ENCODE data around the gene AFAP1L1. TPM values are rescaled to one million over a fixed set of nuclear protein-coding genes. Genes with fewer than 3 reads are reported as not detected.

Gene AFAP1L1
- polyA plus RNA-seq, 1 experiment, result 1.3 TPM

DNA sequence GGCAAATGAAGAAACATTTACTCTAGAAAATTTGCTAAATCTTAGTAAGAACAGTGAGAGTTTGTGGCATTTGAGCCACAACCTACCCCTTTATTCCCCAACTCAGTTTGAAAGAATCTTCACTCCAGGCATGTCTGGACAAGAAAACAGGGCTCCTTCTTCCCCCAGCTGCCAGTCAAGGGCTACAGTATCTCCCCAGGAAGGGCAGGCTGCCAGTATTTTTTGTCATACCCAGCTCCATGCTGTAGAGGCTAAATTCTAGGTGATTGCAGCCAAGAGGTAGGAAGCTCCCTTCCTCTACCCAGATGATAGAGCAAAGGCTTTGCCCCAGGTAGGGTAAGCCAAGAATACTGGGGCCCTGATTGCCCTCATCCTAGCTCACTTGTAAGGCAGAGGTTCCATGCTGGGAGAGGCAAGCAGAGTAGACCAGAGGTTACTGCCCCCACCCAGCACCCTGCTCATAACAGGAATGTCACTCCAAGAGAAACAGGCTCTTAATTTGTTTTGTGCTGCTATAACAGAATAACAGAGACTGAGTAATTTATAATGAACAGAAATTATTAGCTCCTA, 53.6 kb downstream of the AFAP1L1 start:
- TF ChIP-seq, protein P1, sequence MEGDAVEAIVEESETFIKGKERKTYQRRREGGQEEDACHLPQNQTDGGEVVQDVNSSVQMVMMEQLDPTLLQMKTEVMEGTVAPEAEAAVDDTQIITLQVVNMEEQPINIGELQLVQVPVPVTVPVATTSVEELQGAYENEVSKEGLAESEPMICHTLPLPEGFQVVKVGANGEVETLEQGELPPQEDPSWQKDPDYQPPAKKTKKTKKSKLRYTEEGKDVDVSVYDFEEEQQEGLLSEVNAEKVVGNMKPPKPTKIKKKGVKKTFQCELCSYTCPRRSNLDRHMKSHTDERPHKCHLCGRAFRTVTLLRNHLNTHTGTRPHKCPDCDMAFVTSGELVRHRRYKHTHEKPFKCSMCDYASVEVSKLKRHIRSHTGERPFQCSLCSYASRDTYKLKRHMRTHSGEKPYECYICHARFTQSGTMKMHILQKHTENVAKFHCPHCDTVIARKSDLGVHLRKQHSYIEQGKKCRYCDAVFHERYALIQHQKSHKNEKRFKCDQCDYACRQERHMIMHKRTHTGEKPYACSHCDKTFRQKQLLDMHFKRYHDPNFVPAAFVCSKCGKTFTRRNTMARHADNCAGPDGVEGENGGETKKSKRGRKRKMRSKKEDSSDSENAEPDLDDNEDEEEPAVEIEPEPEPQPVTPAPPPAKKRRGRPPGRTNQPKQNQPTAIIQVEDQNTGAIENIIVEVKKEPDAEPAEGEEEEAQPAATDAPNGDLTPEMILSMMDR (IDR thresholded peaks at IDR 0.05; ENCODE audit: insufficient read depth, low read depth, low read length), result no peak
- POLR2A ChIA-PET, result no interaction called here
- no peak for DNase-seq (ENCODE audit: low read depth)

DNA sequence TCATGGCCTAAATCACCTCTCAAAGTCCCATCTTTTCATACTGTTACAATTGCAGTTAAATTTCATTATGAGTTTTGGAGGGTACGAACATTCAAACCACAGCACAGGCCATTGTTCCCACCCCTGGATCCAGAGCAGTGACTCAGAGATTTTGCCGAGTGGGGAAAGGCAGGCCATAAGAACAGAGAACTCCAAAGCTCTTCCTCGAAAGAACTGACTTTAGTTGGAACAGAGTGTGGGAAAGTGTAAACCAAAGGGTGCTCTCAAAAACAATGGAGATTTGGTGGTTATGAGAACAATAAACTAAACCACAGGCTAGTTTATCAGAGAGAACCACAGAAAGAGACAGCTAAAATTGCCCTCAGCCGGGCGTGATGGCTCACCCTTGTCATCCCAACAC, 54.2 kb downstream of the AFAP1L1 start:
- Histone ChIP-seq H3K36me3 (ENCODE audit: control insufficient read depth, insufficient read depth, low read length) (no peaks in the 10 kb centered on the region), H3K27me3 (ENCODE audit: control insufficient read depth, insufficient read depth, low read length) (no peaks in the 10 kb centered on the region), H3K4me3 (ENCODE audit: low read depth, low read length) (no peak overlapping the region)
- ChIA-PET CTCF (interaction anchor here (1.0 to 20.8 kb wide), 4 partner anchors 8 to 108 kb away, joined by 3 to 289 read pairs (median 3); no protein-coding TSS in a partner anchor), POLR2A (no interaction called here)
- DNase-seq (ENCODE audit: low read depth), result no peak
- TF ChIP-seq, protein P1 (IDR thresholded peaks at IDR 0.05; ENCODE audit: insufficient read depth, low read depth, low read length), result no peak

More for the DNA sequence above, 53.6 kb downstream of the AFAP1L1 start:
- Histone ChIP-seq H3K36me3 (ENCODE audit: control insufficient read depth, insufficient read depth, low read length) (no peaks in the 10 kb centered on the region), H3K27me3 (ENCODE audit: control insufficient read depth, insufficient read depth, low read length) (no peaks in the 10 kb centered on the region), H3K4me3 (ENCODE audit: low read depth, low read length) (no peak overlapping the region)
- CTCF ChIA-PET, result interaction anchor here (0.9 to 20.8 kb wide), 4 partner anchors 8 to 109 kb away, joined by 3 to 289 read pairs (median 3); no protein-coding TSS in a partner anchor

DNA sequence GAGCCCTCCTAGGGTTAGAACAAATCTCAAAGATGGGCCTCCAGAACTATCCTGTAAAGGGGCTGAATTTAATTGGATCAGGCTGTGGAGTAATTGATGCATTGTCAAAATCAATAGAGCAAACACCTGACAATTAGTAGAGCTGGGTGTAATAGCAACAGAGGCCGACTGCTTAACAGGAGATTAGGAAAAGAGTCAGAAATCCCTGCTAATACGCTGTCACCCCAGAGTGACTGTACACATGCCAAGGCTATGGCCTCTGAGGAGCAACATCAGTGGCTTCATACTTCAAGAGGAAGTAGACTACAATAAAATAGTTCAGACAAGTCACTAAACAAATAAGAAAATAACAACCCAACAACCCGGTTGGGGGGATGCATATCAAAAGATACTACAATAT, 55.0 kb downstream of the AFAP1L1 start:
- ChIA-PET POLR2A (no interaction called here), CTCF (interaction anchor here (1.0 to 20.8 kb wide), 3 partner anchors 8 to 42 kb away, joined by 3 to 289 read pairs (median 3); no protein-coding TSS in a partner anchor)
- DNase-seq (ENCODE audit: low read depth), result no peak
- TF ChIP-seq, protein P1 (IDR thresholded peaks at IDR 0.05; ENCODE audit: insufficient read depth, low read depth, low read length), result no peak
- no peaks in the 10 kb centered on the region for H3K27me3 ChIP-seq (ENCODE audit: control insufficient read depth, insufficient read depth, low read length)
- H3K36me3 ChIP-seq (ENCODE audit: control insufficient read depth, insufficient read depth, low read length), result no peaks in the 10 kb centered on the region
- H3K4me3 ChIP-seq (ENCODE audit: low read depth, low read length), result no peak overlapping the region

DNA sequence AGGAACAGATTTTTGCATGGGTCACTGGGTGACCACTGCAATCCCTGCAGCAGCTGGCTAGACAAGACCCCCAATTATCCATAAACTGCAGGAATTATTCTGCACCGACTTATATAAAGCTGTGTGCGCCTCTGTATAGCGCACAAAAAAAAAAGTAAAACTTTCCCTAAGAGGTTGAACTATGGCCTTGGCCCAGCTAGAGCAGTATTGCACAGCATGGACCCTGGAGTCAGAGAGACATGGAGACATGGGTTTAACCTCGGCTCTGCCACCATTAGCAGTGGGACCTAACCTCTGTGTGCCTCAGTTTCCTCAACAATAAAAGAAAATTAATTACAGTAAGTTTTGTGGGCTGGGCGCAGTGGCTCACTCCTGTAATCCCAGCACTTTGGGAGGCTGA, 56.5 kb downstream of the AFAP1L1 start:
- H3K36me3 ChIP-seq (ENCODE audit: control insufficient read depth, insufficient read depth, low read length), result no peaks in the 10 kb centered on the region
- CTCF ChIA-PET, result interaction anchor here (20.8 kb wide), 1 partner anchor 40 kb away, joined by 289 read pairs; no protein-coding TSS in a partner anchor
- DNase-seq (ENCODE audit: low read depth), result no peak
- TF ChIP-seq, protein P1 (IDR thresholded peaks at IDR 0.05; ENCODE audit: insufficient read depth, low read depth, low read length), result no peak
- no peak overlapping the region for H3K4me3 ChIP-seq (ENCODE audit: low read depth, low read length)
- POLR2A ChIA-PET, result no interaction called here
- H3K27me3 ChIP-seq (ENCODE audit: control insufficient read depth, insufficient read depth, low read length), result no peaks in the 10 kb centered on the region

DNA sequence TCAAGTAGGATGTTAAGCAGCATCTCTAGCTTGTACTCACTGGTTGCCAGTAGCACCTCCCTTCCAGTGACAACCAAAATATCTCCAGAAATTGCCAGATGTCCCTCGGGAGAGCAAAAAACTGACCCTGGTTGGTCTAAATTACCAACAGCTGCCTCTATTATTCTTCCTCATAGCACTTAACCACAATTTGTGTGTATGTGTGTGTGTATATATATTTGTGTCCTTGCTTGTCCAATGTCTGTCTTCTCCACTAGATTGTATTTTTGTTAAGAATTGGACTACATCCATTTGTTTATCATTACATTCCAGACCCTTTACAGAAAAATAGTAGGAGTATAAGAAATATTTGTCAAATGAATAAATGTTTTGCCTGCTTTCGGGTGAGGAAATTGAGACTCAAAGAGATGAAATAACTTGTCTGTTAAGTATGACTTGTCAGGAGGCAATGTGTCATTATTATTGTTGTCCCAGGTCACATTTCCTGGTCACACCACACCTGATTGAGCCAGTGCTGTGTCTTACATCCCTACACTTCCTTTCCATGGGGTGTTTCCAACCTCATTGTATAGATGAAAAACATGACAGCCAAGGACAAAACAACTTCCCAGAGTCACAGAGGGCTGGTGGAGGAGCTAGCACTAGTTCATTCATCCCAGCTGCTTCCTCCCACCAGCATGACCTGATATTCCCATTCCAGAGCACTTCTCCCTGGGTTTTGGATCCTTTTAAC, 62.2 kb downstream of the AFAP1L1 start:
- TF ChIP-seq, protein P1 (IDR thresholded peaks at IDR 0.05; ENCODE audit: insufficient read depth, low read depth, low read length), result no peak
- POLR2A ChIA-PET, result no interaction called here
- DNase-seq (ENCODE audit: low read depth), result no peak
- Histone ChIP-seq H3K27me3 (ENCODE audit: control insufficient read depth, insufficient read depth, low read length) (no peaks in the 10 kb centered on the region), H3K36me3 (ENCODE audit: control insufficient read depth, insufficient read depth, low read length) (no peaks in the 10 kb centered on the region), H3K4me3 (ENCODE audit: low read depth, low read length) (no peak overlapping the region)
- CTCF ChIA-PET, result interaction anchor here (1.0 to 2.1 kb wide), 3 partner anchors 12 to 34 kb away, joined by 3 to 8 read pairs (median 3); no protein-coding TSS in a partner anchor
